Activated CD8-positive, alpha-beta memory T cell treated with anti-CD3 and anti-CD28 coated beads for 36 hours (primary cell): ENCODE data around the gene SCIMP. TPM values are rescaled to one million over a fixed set of nuclear protein-coding genes. Genes with fewer than 3 reads are reported as not detected.

ENCODE experiments used
- total RNA-seq, 2 experiments: library from RNA; stranded (reverse); gene quantifications; one replicate each; pipeline ENCODE4 v1.2.3, GENCODE V29; 2021

SCIMP gene
- total RNA-seq, 2 experiments from 2014 or later = 0.08 to 0.23 TPM

Other genes starting within 250 kb of the SCIMP start
- gene CAMTA2, start 247.2 kb downstream of the SCIMP start, total RNA-seq = 100 to 1,000 TPM; 120 to 125 TPM
- gene INCA1, start 237.3 kb downstream of the SCIMP start, total RNA-seq = under 1 TPM; 0.30 to 0.31 TPM
- 10 to 100 TPM; 72.7 to 77.3 TPM for gene KIF1C, start 236.9 kb downstream of the SCIMP start, total RNA-seq
- gene SLC52A1, start 199.4 kb downstream of the SCIMP start, total RNA-seq = under 1 TPM; 0.21 to 0.32 TPM
- gene ZFP3, start 156.4 kb downstream of the SCIMP start, total RNA-seq = 1 to 10 TPM; 2.6 to 2.7 TPM
- 10 to 100 TPM; 23.9 to 24.8 TPM for gene ZNF232, start 123.0 kb downstream of the SCIMP start, total RNA-seq
- gene USP6, start 118.8 kb downstream of the SCIMP start, total RNA-seq = under 1 TPM; 0.04 TPM
- gene ZNF594, start 43.0 kb downstream of the SCIMP start, total RNA-seq = 10 to 100 TPM; 11.9 to 12.1 TPM
- gene RABEP1, start 47.4 kb upstream of the SCIMP start, total RNA-seq = 10 to 100 TPM; 58.8 to 59.1 TPM
- gene NUP88, start 184.8 kb upstream of the SCIMP start, total RNA-seq = 100 to 1,000 TPM; 145 to 164 TPM
- gene RPAIN, start 185.3 kb upstream of the SCIMP start, total RNA-seq = 10 to 100 TPM; 52.4 to 53.7 TPM
- 100 to 1,000 TPM; 568 to 572 TPM for gene C1QBP, start 204.3 kb upstream of the SCIMP start, total RNA-seq
- gene DHX33, start 234.1 kb upstream of the SCIMP start, total RNA-seq = 10 to 100 TPM; 52.7 to 53.5 TPM